Measurements from ENCODE around the gene FGF1.

The FGF1 gene

DNA sequence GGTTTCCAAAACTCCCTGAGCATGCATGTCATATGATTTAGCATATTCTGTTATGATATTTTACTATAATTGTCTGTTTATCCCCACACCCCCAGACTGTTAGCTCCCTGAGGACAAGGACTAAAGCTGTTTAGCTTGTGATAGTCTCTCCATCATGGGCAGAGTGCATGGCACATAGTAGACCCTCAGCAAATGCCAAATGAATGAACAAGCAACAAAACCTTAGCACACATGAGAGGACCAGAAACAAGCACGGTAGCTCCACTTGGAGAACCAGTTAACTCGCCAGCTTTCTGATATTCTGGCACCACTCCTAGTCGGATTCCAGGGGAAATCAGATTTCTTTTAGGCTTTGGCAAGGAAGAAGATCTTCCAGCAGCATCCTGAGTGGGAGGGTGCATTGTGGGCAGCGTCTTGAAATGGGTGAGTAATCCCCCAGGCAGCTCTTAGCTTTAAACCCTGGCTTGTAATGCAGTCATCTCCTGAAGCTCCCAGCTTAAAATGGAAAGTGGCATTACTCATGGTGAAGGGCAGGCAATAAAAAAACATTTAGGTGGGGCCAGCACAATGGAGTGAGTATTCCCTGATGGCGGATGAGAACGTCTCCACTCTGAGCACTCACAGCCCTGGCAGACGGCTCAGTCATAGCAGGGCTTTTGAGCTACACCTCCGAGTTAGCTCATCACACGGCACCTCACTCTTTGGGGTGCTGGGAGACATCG, 41.1 kb downstream of the FGF1 start (continued):
- TF ChIP-seq, protein P1, sequence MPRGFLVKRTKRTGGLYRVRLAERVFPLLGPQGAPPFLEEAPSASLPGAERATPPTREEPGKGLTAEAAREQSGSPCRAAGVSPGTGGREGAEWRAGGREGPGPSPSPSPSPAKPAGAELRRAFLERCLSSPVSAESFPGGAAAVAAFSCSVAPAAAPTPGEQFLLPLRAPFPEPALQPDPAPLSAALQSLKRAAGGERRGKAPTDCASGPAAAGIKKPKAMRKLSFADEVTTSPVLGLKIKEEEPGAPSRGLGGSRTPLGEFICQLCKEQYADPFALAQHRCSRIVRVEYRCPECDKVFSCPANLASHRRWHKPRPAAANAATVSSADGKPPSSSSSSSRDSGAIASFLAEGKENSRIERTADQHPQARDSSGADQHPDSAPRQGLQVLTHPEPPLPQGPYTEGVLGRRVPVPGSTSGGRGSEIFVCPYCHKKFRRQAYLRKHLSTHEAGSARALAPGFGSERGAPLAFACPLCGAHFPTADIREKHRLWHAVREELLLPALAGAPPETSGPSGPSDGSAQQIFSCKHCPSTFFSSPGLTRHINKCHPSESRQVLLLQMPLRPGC (tag by site-specific recombination; IDR thresholded peaks at IDR 0.05), result peak; percentile 67; the same call in 1 of the 2 replicates
- TF ChIP-seq YY2 (tag by site-specific recombination; IDR thresholded peaks at IDR 0.05) (peak; percentile 52; the same call in 1 of the 2 replicates), ZEB2 (tag by site-specific recombination; IDR thresholded peaks at IDR 0.05) (peak; percentile 58), ZNF391 (tag by site-specific recombination; IDR thresholded peaks at IDR 0.05; ENCODE audit: borderline replicate concordance, low read depth) (no peak), ZNF600 (tag by site-specific recombination; IDR thresholded peaks at IDR 0.05) (peak; percentile 56), SETDB1 (IDR thresholded peaks at IDR 0.05; ENCODE audit: insufficient read length, low read length) (no peak), ZNF670 (tag by site-specific recombination; IDR thresholded peaks at IDR 0.05; ENCODE audit: low read depth) (no peak), KLF7 (tag by site-specific recombination; IDR thresholded peaks at IDR 0.05; ENCODE audit: borderline replicate concordance) (no peak), ZNF610 (tag by site-specific recombination; IDR thresholded peaks at IDR 0.05; ENCODE audit: borderline replicate concordance) (no peak), ZNF629 (tag by site-specific recombination; IDR thresholded peaks at IDR 0.05) (0 out of 2 replicates have a peak, but pooled peaks have one; percentile 51), SCRT2 (tag by site-specific recombination; IDR thresholded peaks at IDR 0.05) (no peak), ZNF776 (tag by site-specific recombination; IDR thresholded peaks at IDR 0.05; ENCODE audit: borderline replicate concordance) (no peak), BCL11A (tag by site-specific recombination; IDR thresholded peaks at IDR 0.05; ENCODE audit: low read depth) (no peak)
- TF ChIP-seq, protein P2, sequence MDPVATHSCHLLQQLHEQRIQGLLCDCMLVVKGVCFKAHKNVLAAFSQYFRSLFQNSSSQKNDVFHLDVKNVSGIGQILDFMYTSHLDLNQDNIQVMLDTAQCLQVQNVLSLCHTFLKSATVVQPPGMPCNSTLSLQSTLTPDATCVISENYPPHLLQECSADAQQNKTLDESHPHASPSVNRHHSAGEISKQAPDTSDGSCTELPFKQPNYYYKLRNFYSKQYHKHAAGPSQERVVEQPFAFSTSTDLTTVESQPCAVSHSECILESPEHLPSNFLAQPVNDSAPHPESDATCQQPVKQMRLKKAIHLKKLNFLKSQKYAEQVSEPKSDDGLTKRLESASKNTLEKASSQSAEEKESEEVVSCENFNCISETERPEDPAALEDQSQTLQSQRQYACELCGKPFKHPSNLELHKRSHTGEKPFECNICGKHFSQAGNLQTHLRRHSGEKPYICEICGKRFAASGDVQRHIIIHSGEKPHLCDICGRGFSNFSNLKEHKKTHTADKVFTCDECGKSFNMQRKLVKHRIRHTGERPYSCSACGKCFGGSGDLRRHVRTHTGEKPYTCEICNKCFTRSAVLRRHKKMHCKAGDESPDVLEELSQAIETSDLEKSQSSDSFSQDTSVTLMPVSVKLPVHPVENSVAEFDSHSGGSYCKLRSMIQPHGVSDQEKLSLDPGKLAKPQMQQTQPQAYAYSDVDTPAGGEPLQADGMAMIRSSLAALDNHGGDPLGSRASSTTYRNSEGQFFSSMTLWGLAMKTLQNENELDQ (tag by site-specific recombination; IDR thresholded peaks at IDR 0.05; ENCODE audit: low read depth), result no peak
- TF ChIP-seq, protein P3, sequence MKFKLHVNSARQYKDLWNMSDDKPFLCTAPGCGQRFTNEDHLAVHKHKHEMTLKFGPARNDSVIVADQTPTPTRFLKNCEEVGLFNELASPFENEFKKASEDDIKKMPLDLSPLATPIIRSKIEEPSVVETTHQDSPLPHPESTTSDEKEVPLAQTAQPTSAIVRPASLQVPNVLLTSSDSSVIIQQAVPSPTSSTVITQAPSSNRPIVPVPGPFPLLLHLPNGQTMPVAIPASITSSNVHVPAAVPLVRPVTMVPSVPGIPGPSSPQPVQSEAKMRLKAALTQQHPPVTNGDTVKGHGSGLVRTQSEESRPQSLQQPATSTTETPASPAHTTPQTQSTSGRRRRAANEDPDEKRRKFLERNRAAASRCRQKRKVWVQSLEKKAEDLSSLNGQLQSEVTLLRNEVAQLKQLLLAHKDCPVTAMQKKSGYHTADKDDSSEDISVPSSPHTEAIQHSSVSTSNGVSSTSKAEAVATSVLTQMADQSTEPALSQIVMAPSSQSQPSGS (tag by site-specific recombination; IDR thresholded peaks at IDR 0.05; ENCODE audit: low read depth), result peak; percentile 55; the same call in 1 of the 2 replicates
- TF ChIP-seq, protein P4, sequence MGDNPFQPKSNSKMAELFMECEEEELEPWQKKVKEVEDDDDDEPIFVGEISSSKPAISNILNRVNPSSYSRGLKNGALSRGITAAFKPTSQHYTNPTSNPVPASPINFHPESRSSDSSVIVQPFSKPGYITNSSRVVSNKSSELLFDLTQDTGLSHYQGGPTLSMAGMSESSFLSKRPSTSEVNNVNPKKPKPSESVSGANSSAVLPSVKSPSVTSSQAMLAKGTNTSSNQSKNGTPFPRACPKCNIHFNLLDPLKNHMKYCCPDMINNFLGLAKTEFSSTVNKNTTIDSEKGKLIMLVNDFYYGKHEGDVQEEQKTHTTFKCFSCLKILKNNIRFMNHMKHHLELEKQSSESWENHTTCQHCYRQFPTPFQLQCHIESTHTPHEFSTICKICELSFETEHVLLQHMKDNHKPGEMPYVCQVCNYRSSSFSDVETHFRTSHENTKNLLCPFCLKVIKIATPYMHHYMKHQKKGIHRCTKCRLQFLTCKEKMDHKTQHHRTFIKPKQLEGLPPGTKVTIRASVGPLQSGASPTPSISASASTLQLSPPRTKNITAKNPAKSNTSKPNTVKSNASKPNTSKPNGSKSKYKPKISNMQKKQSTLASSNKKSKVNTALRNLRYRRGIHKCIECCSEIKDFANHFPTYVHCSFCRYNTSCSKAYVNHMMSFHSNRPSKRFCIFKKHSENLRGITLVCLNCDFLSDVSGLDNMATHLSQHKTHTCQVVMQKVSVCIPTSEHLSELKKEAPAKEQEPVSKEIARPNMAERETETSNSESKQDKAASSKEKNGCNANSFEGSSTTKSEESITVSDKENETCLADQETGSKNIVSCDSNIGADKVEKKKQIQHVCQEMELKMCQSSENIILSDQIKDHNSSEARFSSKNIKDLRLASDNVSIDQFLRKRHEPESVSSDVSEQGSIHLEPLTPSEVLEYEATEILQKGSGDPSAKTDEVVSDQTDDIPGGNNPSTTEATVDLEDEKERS (tag by site-specific recombination; IDR thresholded peaks at IDR 0.05), result no peak
- TF ChIP-seq, protein P5, sequence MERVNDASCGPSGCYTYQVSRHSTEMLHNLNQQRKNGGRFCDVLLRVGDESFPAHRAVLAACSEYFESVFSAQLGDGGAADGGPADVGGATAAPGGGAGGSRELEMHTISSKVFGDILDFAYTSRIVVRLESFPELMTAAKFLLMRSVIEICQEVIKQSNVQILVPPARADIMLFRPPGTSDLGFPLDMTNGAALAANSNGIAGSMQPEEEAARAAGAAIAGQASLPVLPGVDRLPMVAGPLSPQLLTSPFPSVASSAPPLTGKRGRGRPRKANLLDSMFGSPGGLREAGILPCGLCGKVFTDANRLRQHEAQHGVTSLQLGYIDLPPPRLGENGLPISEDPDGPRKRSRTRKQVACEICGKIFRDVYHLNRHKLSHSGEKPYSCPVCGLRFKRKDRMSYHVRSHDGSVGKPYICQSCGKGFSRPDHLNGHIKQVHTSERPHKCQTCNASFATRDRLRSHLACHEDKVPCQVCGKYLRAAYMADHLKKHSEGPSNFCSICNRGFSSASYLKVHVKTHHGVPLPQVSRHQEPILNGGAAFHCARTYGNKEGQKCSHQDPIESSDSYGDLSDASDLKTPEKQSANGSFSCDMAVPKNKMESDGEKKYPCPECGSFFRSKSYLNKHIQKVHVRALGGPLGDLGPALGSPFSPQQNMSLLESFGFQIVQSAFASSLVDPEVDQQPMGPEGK (tag by site-specific recombination; IDR thresholded peaks at IDR 0.05), result peak; percentile 45; the same call in 1 of the 2 replicates
- TF ChIP-seq, protein P6, sequence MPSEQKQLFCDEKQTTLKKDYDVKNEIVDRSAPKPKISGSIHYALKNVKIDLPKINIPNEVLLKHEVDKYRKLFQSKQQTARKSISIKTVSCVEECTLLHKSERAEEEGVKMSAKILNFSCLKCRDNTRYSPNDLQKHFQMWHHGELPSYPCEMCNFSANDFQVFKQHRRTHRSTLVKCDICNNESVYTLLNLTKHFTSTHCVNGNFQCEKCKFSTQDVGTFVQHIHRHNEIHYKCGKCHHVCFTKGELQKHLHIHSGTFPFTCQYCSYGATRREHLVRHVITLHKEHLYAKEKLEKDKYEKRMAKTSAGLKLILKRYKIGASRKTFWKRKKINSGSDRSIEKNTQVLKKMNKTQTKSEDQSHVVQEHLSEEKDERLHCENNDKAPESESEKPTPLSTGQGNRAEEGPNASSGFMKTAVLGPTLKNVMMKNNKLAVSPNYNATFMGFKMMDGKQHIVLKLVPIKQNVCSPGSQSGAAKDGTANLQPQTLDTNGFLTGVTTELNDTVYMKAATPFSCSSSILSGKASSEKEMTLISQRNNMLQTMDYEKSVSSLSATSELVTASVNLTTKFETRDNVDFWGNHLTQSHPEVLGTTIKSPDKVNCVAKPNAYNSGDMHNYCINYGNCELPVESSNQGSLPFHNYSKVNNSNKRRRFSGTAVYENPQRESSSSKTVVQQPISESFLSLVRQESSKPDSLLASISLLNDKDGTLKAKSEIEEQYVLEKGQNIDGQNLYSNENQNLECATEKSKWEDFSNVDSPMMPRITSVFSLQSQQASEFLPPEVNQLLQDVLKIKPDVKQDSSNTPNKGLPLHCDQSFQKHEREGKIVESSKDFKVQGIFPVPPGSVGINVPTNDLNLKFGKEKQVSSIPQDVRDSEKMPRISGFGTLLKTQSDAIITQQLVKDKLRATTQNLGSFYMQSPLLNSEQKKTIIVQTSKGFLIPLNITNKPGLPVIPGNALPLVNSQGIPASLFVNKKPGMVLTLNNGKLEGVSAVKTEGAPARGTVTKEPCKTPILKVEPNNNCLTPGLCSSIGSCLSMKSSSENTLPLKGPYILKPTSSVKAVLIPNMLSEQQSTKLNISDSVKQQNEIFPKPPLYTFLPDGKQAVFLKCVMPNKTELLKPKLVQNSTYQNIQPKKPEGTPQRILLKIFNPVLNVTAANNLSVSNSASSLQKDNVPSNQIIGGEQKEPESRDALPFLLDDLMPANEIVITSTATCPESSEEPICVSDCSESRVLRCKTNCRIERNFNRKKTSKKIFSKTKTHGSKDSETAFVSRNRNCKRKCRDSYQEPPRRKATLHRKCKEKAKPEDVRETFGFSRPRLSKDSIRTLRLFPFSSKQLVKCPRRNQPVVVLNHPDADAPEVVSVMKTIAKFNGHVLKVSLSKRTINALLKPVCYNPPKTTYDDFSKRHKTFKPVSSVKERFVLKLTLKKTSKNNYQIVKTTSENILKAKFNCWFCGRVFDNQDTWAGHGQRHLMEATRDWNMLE (tag by site-specific recombination; conservative IDR thresholded peaks at IDR 0.05; ENCODE audit: low read depth), result 0 out of 2 replicates have a peak, but pooled peaks have one; percentile 28
